ENCODE results near the gene CHAMP1. TPM values are rescaled to one million over a fixed set of nuclear protein-coding genes. Genes with fewer than 3 reads are reported as not detected.
"Not testable (repeated sequence)": the region's sequence is repeated elsewhere in the genome, so short reads cannot be mapped to it uniquely, and the experiment has no call there.

The CHAMP1 gene
- polyA plus RNA-seq, 1 donor = 40.6 TPM

DNA sequence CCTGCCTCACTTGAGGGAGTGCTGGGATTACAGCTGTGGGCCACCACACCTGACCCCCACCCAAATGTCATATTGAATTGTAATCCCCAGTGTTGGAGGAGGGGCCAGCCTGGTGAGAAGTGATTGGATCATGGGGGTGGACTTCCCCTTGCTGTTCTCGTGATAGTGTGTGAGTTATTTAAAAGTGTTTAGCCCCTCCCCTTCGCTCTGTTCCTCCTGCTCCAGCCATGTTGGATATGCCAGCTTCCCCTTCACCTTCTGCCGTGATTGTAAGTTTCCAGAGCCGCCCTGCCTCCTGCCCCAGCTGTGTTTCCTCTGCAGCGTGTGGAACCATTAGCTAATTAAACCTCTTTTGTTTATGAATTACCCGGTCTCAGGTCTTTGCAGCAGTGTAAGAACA lies 13.7 kb downstream of the CHAMP1 start:
- DNase-seq = no peak

DNA sequence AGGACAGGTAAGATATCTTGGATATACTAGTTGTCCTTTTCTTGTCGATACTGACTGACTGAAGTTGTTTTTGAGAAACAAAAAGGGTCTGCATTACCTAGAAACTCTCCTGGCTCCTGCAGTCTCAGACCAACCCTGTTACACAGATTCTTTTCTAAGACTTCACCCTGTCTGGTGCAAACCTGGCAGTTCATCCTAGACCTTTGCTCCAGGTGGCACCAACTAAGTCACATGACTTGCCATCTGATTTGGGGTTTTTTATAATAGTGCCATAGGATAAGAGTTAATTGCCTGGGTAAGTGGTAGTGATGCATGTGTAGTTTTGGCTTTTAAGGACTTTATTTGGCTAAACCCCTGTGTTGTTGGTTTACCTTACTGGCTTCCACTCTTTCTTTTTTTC lies 14.3 kb downstream of the CHAMP1 start:
- DNase-seq = no peak

DNA sequence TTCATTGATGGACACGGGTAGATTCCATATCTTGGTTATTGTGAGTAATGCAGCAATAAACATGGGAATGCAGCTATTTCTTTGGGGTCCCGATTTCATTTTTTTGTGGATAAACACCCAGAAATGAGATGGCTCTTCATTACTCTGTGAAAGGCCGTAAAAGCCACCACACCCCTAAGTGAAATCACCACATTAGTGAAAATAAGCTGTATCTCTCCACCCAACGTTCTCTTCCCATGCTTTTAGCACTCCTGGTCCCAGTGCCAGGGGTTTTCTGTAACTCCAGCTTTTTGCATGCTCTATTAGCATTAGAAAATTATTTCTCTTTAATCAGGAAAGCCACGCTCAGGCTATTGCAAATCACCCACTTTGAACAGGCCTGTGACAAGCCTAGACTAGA lies 15.8 kb downstream of the CHAMP1 start:
- DNase-seq = no peak

DNA sequence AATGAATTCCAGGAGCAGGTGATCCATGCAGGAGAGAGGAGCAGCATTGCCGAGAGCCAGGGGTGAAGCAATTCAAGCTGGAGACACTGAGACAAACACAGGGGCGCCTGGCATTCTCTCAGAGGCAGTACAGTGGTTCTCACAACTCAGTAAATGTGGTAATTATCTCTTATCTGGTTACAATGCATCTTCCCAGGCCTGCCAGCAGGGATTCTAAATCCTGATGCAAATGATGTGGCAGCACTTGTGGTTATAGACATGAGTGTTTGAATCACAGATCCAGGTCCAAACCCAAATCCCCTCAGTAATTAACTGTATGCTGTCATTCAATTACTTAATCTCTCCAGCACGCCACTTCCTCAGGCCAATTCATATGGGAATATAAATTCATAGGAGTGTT lies 19.6 kb downstream of the CHAMP1 start:
- not testable (repeated sequence) for DNase-seq

DNA sequence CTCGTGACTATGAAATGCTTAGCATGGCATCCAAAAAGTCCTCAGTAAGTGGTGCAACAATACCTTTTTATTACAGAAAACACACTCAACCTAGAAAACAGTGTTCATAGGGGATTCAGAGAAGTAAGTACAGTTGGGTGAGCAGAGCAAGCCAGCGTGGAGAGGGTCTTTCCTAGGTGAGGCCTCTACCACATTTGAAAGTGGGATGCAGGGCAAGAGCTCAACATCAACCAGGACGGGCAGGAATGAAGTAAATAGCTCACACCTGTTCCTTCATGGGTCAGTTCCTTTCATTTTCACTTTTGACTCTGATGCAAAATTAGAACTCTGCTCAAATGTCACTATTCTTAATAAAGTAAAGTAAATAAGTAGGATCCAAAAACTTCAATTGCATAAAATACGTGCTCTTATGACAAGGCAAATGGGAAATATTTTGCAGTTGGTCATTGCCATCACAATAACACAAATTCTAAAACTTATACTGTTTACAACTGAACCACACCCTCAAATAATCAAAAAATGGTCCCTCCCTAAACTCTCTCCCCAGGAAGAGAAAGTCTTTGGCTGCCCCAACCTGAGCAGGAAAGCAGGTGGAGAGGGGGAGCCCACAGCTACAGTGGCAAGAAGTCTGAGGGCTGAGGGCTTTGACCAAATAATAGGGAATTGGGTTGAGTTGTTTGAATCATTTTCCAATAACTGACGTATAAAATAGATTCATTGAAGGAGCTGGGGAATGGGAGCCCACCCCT lies 20.2 kb downstream of the CHAMP1 start:
- DNase-seq = no peak

DNA sequence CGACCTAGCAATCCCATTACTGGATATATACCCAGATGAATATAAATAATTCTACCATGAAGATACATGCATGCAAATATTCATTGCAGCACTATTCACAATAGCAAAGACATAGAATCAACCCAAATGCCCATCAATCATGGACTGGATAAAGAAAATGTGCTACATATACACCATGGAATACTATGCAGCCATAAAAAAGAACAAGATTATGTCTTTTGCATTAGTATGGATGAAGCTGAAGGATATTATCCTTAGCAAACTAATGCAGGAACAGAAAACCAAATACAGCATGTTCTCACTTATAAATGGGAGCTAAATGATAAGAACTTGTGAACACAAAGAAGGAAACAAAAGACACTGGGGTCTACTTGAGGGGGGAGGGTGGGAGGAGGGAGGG lies 22.2 kb downstream of the CHAMP1 start:
- DNase-seq = not testable (repeated sequence)

DNA sequence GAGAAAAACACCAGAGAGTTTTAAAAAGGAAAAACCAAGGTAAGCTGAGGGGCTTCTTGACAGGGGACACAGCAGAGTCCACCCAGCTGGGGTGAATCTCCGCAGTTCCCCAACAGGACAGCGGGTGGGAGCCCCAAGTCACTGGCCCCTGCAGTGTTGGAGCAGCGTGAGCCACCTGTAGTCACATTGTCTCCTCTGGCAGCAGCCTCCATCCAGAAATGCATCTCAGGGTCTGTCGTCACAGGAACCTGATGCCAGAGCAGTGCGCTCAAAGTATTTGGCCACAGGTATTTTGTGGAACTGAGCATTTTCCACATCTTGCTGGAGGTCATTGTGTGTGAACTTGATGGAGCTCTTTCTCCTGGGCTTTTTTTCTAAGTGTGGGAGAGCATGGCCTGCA lies 24.7 kb downstream of the CHAMP1 start:
- DNase-seq = no peak

DNA sequence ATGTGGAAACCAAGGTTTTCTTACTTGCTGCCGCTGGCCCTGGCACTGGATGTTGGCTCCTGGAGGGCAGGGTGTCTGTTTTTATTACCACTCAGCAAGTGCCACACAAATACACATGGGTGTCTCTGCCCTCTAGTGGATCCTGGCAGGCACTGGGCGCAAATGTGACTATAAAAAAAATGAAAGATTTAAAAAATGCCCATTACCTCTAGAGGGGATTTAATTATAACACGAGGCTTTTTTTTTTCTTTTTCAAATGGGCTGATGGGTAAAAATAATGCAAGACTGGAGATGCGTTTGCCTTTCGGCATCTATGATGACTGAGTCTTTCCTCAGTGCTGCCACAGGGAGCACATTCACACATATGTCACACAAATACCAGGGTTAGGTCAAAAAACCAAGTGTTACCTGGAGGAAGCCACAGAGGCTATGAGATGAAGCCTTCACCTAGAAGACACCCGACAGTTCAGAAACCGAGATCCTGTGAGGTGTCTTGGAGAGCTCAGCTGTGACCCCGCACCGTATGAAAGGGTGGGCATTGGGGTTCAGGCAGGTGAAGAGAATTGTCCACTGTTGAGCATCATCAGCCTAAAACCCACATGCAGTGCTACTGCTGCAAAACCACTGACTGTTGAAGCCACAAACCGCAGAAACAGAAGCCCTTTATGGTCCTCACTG lies 25.7 kb downstream of the CHAMP1 start:
- no peak for DNase-seq

DNA sequence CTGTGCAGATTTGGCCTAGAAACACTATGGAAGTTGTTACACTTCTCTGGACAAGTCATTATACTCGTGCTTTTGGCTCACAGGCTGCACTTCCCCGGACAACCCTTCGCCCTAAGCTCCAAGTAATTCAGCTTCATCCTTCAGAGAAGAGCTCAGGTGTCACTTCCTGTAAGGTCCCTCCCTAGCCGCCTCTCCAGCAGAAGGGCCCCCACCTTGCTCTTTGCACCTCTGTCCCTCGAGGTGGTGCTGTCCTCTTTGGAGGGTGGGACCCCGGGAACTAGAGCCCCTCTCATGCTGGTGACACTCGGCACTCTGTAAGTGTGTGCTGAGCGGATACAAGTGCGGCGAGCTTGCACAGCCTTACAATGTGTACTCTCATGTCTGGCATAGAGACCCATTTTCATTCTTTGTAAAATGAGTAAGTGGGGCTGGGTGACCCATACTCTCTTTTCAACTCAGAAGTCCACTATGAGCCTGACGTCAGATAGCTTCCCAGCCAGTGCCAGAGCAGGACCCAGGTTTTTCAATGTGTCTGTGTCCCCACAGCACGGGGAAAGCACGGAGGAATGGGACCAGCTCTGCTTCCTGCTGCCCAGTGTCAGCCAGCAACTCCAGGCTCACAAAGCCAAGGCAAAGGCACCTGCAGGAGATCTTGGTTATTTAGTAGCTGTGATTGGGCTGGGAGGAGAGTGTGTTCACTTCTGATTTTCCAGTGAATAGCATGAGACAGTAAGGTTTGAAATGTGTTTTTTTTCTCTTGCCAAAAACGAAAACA lies 26.9 kb downstream of the CHAMP1 start:
- no peak for DNase-seq

DNA sequence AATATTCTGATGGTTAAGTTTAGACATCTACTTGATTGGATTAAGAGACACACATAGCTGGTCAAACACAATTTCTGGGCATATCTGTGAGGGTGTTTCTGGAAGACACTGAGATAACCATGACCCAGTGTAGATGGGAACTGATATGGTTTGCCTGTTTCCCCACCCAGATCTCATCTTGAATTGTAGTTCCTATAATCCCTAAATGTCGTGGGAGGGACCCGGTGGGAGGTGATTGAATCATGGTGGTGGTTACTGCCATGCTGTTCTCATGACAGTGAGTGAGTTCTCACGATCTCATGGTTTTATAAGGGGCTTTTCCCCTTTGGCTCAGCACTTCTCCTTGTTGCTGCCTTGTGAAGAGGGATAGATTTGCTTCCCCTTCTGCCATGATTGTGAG lies 33.0 kb downstream of the CHAMP1 start:
- DNase-seq = not testable (repeated sequence)

DNA sequence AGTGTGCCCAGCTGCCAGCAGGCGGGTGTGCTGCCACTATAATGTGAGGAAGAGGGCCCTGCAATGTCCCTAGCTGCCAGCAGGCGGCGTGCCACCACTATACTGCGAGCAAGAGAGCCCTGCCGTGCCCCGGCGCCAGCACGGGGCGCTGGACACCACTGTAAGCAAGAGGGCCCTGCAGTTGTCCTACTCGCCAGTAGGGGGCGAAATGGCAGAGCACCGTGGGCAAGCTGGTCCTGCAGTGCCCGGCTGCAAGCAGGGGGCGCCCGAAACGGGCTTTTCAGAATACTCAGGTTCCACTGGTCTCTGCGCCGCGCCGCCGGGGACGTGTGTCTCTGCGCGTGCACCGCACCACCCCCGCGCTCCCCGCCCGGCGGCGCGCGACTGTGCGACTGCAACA lies 38.5 kb downstream of the CHAMP1 start:
- not testable (repeated sequence) for DNase-seq

DNA sequence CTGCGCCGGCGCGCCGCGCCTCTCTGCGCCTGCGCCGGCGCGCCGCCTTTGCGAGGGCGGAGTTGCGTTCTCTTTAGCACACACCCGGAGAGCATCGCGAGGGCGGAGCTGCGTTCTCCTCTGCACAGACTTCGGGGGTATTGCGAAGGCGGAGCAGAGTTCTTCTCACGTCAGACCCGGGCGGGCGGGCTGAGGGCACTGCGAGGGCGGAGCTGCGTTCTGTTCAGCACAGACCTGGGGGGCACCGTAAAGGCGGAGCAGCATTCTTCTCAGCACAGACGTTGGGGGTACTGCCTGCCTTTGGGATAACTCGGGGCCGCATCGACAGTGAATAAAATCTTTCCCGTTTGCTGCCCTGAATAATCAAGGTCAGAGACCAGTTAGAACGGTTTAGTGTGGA lies 39.1 kb downstream of the CHAMP1 start:
- not testable (repeated sequence) for DNase-seq

Other genes with a start within 250 kb of the CHAMP1 start
- gene RASA3, start 181.9 kb upstream of the CHAMP1 start, polyA plus RNA-seq (ENCODE audit: insufficient read length) = 11.5 TPM
- gene CFAP97D2, start 135.2 kb upstream of the CHAMP1 start, polyA plus RNA-seq (ENCODE audit: insufficient read length) = not detected
- gene CDC16, start 79.6 kb upstream of the CHAMP1 start, polyA plus RNA-seq (ENCODE audit: insufficient read length) = 161 TPM
- gene UPF3A, start 32.9 kb upstream of the CHAMP1 start, polyA plus RNA-seq (ENCODE audit: insufficient read length) = 207 TPM